ENCODE results near the gene FXYD5.
A peak's percentile ranks its signal among the peaks of the same experiment; 100 is the strongest.

The FXYD5 gene

DNA sequence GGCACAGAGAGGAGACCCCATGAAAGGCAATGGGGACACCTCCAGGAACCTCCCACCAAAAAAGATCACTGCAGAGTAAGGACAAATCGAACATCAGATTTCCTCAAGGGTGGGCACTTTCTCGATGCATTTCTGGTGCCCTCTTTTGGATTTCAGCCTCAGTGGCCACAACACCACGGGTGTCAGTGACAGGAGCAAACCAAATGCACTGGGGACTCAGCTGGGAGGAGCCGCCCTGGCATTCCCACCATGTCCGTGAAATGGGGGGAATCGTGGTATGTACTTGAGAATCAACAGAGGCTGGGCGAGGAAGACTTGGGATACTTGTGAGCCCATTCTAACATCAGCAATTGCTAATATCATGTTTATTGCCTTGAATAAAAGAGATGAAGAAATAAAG is 57.7 kb downstream of the FXYD5 start:
- TF ChIP-seq, protein P1, sequence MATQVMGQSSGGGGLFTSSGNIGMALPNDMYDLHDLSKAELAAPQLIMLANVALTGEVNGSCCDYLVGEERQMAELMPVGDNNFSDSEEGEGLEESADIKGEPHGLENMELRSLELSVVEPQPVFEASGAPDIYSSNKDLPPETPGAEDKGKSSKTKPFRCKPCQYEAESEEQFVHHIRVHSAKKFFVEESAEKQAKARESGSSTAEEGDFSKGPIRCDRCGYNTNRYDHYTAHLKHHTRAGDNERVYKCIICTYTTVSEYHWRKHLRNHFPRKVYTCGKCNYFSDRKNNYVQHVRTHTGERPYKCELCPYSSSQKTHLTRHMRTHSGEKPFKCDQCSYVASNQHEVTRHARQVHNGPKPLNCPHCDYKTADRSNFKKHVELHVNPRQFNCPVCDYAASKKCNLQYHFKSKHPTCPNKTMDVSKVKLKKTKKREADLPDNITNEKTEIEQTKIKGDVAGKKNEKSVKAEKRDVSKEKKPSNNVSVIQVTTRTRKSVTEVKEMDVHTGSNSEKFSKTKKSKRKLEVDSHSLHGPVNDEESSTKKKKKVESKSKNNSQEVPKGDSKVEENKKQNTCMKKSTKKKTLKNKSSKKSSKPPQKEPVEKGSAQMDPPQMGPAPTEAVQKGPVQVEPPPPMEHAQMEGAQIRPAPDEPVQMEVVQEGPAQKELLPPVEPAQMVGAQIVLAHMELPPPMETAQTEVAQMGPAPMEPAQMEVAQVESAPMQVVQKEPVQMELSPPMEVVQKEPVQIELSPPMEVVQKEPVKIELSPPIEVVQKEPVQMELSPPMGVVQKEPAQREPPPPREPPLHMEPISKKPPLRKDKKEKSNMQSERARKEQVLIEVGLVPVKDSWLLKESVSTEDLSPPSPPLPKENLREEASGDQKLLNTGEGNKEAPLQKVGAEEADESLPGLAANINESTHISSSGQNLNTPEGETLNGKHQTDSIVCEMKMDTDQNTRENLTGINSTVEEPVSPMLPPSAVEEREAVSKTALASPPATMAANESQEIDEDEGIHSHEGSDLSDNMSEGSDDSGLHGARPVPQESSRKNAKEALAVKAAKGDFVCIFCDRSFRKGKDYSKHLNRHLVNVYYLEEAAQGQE (IDR thresholded peaks at IDR 0.05; ENCODE audit: insufficient read depth in 1 of 2, low read depth in 2 of 2, low read length in 2 of 2): no peak
- TF ChIP-seq POLR2AphosphoS5 (IDR thresholded peaks at IDR 0.05; ENCODE audit: low read depth, low read length) (no peak), SIN3A (IDR thresholded peaks at IDR 0.05; ENCODE audit: borderline replicate concordance, insufficient read depth, low read length) (no peak), TAF1 (IDR thresholded peaks at IDR 0.05; ENCODE audit: borderline replicate concordance, insufficient read depth, low read length) (no peak), FOXP2 (optimal IDR thresholded peaks at IDR 0.05; ENCODE audit: borderline replicate concordance, extremely low read depth, extremely low read length, insufficient read depth) (no peak)

DNA sequence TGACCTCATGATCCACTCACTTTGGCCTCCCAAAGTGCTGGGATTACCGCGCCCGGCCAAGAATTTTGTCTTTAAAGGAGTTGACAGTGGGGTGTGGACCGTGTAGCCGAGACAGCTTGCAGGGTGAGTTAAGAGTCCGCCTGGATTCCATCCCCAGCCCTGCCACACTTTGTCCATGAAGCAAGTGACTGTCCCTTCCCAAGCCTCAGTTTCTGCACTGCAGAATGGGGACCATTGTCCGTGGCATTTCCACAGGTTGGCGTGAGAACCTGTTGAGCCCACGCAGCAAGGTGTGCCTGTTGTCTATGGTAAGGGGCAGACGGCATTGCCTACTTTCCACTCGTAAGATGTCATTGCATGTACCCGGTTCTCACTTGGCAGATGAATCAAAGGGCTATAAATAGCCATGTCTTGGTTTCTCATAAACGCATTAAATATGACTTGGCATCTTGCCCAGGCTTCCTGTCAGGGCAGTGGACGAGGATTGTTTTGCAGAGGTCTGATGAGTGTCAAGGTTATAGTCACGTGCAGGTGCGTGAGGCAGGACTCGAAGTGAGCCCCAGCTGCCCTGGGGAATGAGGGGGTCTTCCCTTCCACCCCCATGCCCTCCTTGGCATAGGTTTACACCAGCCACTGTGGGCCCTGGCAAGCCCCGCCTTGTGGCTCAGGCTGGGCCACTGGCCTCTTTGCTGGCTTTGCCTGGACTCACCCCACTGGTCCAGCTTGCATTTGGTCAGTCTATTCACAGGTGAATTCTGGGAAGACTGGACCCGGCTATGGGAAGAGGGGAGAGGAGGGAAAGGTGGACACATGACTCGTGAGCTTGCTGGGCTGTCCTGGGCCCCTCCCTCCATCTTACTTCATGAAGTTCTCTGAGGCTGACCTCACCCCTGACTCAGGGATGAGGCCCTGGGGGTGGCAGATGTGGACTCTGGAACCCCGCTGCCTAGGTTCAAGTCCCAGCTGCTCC is 59.4 kb downstream of the FXYD5 start:
- TF ChIP-seq FOXP2 (optimal IDR thresholded peaks at IDR 0.05; ENCODE audit: borderline replicate concordance, extremely low read depth, extremely low read length, insufficient read depth) (peak; percentile 41), SIN3A (IDR thresholded peaks at IDR 0.05; ENCODE audit: borderline replicate concordance, insufficient read depth, low read length) (no peak), TAF1 (IDR thresholded peaks at IDR 0.05; ENCODE audit: borderline replicate concordance, insufficient read depth, low read length) (no peak), POLR2AphosphoS5 (IDR thresholded peaks at IDR 0.05; ENCODE audit: low read depth, low read length) (no peak)
- TF ChIP-seq, protein P1 (IDR thresholded peaks at IDR 0.05; ENCODE audit: insufficient read depth in 1 of 2, low read depth in 2 of 2, low read length in 2 of 2): no peak

DNA sequence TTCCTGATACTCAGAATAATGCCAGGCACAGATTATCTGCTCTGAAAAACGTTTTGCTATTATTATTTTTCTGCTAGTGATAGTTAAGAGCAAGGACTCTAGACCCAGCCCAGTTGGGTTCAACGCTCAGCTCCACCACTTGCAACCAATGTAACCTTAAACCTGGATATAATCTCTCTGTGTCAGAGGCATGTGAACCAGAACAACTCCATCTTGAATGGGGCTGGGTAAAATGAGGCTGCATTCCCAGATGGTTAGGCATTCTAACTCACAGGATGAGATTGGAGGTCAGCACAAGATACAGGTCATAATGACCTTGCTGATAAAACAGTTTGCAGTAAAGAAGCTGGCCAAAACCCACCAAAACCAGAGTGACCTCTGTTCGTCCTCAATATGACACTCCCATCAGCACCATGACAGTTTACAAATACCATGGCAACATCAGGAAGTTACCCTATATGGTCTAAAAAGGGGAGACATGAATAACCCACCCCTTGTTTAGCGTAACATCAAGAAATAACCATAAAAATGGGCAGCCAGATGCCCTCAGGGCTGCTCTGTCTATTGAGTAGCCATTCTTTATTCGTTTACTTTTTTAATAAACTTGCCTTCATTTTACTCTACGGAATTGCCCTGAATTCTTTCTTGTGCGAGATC is 60.4 kb downstream of the FXYD5 start:
- TF ChIP-seq, protein P1 (IDR thresholded peaks at IDR 0.05; ENCODE audit: insufficient read depth in 1 of 2, low read depth in 2 of 2, low read length in 2 of 2): no peak
- TF ChIP-seq FOXP2 (optimal IDR thresholded peaks at IDR 0.05; ENCODE audit: borderline replicate concordance, extremely low read depth, extremely low read length, insufficient read depth) (no peak), POLR2AphosphoS5 (IDR thresholded peaks at IDR 0.05; ENCODE audit: low read depth, low read length) (no peak), TAF1 (IDR thresholded peaks at IDR 0.05; ENCODE audit: borderline replicate concordance, insufficient read depth, low read length) (no peak), SIN3A (IDR thresholded peaks at IDR 0.05; ENCODE audit: borderline replicate concordance, insufficient read depth, low read length) (no peak)

DNA sequence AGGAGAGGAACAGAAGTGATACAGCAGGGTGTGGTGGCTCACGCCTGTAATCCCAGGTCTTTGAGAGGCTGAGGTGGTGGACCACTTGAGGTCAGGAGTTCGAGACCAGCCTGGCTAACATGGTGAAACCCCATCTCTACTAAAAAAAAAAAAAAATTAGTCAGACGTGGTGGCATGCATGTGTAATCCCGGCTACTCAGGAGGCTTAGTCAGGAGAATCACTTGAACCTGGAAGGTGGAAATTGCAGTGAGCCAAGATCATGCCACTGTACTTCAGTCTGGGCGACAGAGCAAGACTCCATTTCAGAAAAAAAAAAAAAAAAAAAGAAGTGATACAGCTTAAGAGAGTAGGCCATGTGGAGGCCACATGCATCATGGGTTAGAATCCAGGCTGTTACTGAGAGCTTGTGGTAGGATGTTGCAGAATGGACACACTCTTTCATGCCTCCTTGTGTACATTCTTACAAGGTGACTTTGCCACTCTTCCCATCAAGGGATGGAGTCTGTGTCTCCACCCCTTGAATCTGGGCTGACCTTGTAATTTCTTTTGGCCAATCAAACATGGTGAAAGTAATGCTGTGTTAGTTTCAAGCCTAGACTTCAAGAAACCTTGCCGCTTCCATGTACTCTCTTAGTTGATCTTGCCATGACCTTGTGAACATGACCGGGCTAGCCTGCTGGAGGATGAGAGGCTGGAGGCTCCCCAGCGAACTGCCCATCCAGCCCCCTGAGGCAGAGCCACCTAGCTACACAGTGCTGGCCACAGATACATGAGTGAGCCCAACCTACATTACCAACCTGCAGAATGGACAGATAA is 61.7 kb downstream of the FXYD5 start:
- TF ChIP-seq TAF1 (IDR thresholded peaks at IDR 0.05; ENCODE audit: borderline replicate concordance, insufficient read depth, low read length) (no peak), SIN3A (IDR thresholded peaks at IDR 0.05; ENCODE audit: borderline replicate concordance, insufficient read depth, low read length) (no peak), POLR2AphosphoS5 (IDR thresholded peaks at IDR 0.05; ENCODE audit: low read depth, low read length) (no peak), FOXP2 (optimal IDR thresholded peaks at IDR 0.05; ENCODE audit: borderline replicate concordance, extremely low read depth, extremely low read length, insufficient read depth) (no peak)
- TF ChIP-seq, protein P1 (IDR thresholded peaks at IDR 0.05; ENCODE audit: insufficient read depth in 1 of 2, low read depth in 2 of 2, low read length in 2 of 2): no peak

Data from PFSK-1 (cell line).